Type B pancreatic cell (in vitro differentiated cells): Measurements from ENCODE around the gene SSR1. TPM values are rescaled to one million over a fixed set of nuclear protein-coding genes. Genes with fewer than 3 reads are reported as not detected.
"Not testable (repeated sequence)": the region's sequence is repeated elsewhere in the genome, so short reads cannot be mapped to it uniquely, and the experiment has no call there.

Experiments
- DNase-seq: peaks from one replicate; pipeline ENCODE4 v3.0.0; 2021; ENCODE audit warnings: mixed read lengths; ENCODE audit not compliant: unreplicated experiment; ENCODE audit errors: extremely low spot score
- H3K27ac Mint-ChIP-seq: 2 replicates; pipeline ENCODE4 v1.8.0; 2021; ENCODE audit warnings: mild to moderate bottlenecking, mixed read lengths
- H3K27me3 Mint-ChIP-seq: 2 replicates; pipeline ENCODE4 v1.8.0; 2021; ENCODE audit warnings: mixed read lengths
- H3K36me3 Mint-ChIP-seq: 2 replicates; pipeline ENCODE4 v1.8.0; 2021; ENCODE audit warnings: mixed read lengths
- H3K4me1 Mint-ChIP-seq: one replicate; pipeline ENCODE4 v1.8.0; 2021; ENCODE audit warnings: mixed read lengths; ENCODE audit not compliant: unreplicated experiment
- H3K4me3 Mint-ChIP-seq: 2 replicates; pipeline ENCODE4 v1.8.0; 2021; ENCODE audit warnings: mild to moderate bottlenecking, mixed read lengths
- H3K9me3 Mint-ChIP-seq: 2 replicates; pipeline ENCODE4 v1.8.0; 2021; ENCODE audit warnings: mixed read lengths
- total RNA-seq: library from RNA; stranded (reverse); gene quantifications from 2 replicates; pipeline ENCODE4 v1.2.1, GENCODE V29; 2021; ENCODE audit warnings: low replicate concordance
- TF ChIP-seq, protein P1 (sequence below): fragments of 200-600 bp; sonication (generic); conservative IDR thresholded peaks from 2 replicates; pipeline ENCODE4 v1.5.0; 2021; ENCODE audit warnings: antibody characterized with exemption, mild to moderate bottlenecking

The SSR1 gene
- total RNA-seq, 1 donor from 2014 or later: 124 TPM

DNA sequence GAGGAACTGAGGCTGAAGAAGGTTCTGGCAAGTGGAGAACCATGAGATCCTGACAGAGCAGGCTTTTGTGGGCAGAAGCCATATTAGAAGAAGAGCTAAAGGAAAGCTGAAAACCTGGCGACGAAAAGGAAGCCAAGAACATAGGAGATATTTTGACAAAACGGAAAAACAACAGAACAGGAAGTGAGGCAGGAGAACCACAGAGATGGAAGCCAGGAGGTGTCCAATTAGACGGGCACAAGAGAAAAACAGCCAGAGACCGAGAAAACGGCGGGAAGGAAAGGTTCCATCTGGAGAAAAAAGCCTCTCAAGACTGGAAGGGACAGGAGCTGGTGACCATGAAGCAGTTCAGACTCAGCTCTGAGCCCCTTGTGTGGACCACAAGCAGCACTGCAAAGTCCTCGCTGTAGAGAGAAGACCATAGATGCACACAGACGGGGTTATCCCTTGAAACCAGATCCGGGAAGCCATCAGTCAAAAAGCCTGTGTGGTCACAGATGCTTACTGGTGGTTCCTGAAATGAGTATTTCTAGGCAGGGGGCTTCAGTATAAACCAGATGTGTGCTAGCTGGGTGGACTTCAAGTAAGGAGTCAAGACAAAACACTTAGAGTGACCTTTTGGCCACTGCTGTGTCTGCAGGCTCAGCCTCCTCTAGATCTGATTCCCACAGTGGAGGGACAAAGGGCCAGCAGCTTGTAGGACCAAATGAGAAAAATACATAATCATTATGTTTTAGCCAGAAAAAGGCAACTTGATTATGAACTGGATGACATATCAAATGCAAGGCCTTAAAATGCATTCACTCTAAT, 30.7 kb downstream of the SSR1 start:
- H3K36me3 Mint-ChIP-seq: peaks cover 7% of the 10 kb centered on the region
- H3K27me3 Mint-ChIP-seq: no peaks in the 10 kb centered on the region
- no peaks in the 10 kb centered on the region for H3K4me1 Mint-ChIP-seq
- no peak overlapping the region for H3K27ac Mint-ChIP-seq
- no peak for DNase-seq
- no peak overlapping the region for H3K4me3 Mint-ChIP-seq
- H3K9me3 Mint-ChIP-seq: no peaks in the 10 kb centered on the region
- TF ChIP-seq, protein P1, sequence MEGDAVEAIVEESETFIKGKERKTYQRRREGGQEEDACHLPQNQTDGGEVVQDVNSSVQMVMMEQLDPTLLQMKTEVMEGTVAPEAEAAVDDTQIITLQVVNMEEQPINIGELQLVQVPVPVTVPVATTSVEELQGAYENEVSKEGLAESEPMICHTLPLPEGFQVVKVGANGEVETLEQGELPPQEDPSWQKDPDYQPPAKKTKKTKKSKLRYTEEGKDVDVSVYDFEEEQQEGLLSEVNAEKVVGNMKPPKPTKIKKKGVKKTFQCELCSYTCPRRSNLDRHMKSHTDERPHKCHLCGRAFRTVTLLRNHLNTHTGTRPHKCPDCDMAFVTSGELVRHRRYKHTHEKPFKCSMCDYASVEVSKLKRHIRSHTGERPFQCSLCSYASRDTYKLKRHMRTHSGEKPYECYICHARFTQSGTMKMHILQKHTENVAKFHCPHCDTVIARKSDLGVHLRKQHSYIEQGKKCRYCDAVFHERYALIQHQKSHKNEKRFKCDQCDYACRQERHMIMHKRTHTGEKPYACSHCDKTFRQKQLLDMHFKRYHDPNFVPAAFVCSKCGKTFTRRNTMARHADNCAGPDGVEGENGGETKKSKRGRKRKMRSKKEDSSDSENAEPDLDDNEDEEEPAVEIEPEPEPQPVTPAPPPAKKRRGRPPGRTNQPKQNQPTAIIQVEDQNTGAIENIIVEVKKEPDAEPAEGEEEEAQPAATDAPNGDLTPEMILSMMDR: no peak

DNA sequence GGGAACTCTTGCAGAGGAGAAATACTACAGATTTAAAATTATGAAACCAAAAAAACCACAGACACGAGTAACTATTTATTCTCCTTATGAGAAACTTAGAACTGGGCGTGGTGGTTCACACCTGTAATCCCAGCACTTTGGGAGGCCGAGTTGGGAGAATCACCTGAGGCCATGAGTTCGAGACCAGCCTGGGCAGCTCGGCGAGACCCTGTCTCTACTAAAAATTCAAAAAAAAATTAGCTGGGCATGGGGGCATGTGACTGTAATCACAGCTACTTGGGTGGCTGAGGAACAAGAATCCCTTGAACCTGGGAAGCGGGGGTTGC, 36.8 kb downstream of the SSR1 start:
- no peak for DNase-seq
- TF ChIP-seq, protein P1: no peak
- peak overlapping the region; percentile 40 for H3K27ac Mint-ChIP-seq
- H3K4me3 Mint-ChIP-seq: no peak overlapping the region
- H3K9me3 Mint-ChIP-seq: no peaks in the 10 kb centered on the region
- H3K36me3 Mint-ChIP-seq: no peaks in the 10 kb centered on the region
- H3K4me1 Mint-ChIP-seq: peaks cover 6% of the 10 kb centered on the region
- no peaks in the 10 kb centered on the region for H3K27me3 Mint-ChIP-seq

DNA sequence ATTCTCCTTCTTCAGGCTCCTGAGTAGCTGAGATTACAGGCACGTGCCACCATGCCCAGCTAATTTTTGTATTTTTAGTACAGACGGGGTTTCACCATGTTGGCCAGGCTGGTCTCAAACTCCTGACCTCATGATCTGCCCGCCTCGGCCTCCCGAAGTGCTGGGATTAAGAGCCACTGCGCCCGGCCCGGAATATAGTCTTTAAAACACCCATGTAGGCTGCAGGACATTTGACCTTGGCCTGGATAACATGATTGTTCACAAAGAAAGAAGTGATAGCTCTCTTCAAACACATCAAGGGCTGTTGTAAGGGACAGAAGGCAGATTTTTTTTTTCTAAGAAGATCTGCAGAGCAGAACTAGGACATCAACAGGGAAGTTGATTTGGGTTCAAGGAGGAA, 38.5 kb downstream of the SSR1 start:
- peak overlapping the region; percentile 6 for H3K27ac Mint-ChIP-seq
- not testable (repeated sequence) for H3K36me3 Mint-ChIP-seq, H3K9me3 Mint-ChIP-seq, H3K4me3 Mint-ChIP-seq, DNase-seq, H3K27me3 Mint-ChIP-seq
- peaks cover 12% of the 10 kb centered on the region for H3K4me1 Mint-ChIP-seq

DNA sequence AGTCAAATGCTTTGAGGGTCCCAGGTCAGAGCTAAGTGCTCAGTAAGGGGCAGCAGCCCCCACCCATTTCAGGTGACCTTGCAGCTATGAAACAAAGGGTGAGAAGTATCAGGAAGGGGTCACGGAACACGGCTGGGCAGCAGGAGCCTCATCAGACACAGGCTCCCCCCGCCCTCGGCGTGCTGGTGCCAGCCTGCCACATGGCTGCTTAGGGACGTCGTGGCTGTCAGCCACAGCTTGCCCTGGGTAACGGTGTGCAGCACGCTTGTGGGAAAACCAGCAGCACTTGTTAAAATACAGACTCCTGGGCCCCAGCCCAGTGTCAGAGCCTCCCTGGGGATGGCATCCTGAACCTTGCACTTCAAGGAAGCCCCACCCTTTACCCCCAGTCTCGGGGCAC, 39.3 kb downstream of the SSR1 start:
- Mint-ChIP-seq H3K9me3 (no peaks in the 10 kb centered on the region), H3K27ac (no peak overlapping the region), H3K4me1 (peaks cover 12% of the 10 kb centered on the region), H3K36me3 (no peaks in the 10 kb centered on the region), H3K27me3 (no peaks in the 10 kb centered on the region), H3K4me3 (no peak overlapping the region)
- TF ChIP-seq, protein P1: no peak
- no peak for DNase-seq

DNA sequence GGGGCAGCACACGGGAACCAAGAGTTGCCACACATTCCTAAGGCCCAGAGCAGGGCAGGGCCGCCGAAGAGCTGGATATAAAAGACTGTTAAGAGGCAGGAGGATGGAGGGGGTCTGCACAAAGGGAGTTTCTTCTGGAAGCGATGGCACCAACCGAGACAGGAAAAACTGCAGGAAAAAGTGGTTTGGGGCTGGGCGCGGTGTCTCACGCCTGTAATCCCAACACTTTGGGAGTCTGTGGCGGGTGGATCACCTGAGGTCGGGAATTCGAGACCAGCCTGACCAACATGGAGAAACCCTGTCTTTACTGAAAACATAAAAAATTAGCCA, 41.8 kb downstream of the SSR1 start:
- no peak for DNase-seq
- TF ChIP-seq, protein P1: no peak
- no peak overlapping the region for H3K27ac Mint-ChIP-seq
- no peaks in the 10 kb centered on the region for H3K9me3 Mint-ChIP-seq
- H3K27me3 Mint-ChIP-seq: no peaks in the 10 kb centered on the region
- peaks cover 12% of the 10 kb centered on the region for H3K4me1 Mint-ChIP-seq
- H3K36me3 Mint-ChIP-seq: no peaks in the 10 kb centered on the region
- no peak overlapping the region for H3K4me3 Mint-ChIP-seq

DNA sequence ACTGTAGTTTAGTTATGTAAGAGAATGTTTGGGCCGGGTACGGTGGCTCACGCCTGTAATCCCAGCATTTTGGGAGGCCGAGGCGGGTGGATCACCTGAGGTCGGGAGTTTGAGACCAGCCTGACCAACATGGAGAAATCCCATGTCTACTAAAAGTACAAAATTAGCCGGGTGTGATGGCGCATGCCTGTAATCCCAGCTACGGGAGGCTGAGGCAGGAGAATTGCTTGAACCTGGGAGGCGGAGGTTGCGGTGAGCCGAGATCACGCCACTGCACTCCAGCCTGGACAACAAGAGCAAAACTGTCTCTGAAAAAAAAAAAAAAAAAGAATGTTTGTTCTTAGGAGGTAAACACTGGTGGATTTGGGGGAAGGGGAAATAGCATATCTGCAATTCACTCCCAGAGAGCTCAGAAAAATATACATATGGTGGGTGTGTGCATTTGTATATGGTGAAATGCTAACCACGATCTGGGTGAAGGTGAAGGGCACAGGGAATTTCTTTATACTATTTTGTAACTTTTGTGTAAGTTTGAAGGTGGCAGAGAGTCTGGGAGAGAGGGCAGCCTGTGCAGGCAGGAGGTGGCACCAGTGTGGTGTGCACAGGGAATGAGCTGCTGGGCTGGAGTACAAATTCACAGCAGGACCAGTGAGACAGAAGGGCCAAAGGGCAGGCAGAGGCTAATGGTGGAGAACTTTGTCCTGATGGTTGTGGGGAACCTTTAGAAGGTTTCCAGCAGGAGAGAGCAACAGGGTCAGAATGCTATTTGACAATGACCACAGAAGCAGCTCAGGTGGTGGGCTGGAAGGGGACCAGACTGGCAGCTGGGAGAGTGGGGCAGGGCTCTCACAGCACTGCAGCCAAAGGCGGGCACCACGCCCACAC, 42.4 kb downstream of the SSR1 start:
- TF ChIP-seq, protein P1: no peak
- no peak for DNase-seq
- H3K27ac Mint-ChIP-seq: no peak overlapping the region
- no peaks in the 10 kb centered on the region for H3K9me3 Mint-ChIP-seq
- H3K4me1 Mint-ChIP-seq: peaks cover 7% of the 10 kb centered on the region
- H3K36me3 Mint-ChIP-seq: no peaks in the 10 kb centered on the region
- no peak overlapping the region for H3K4me3 Mint-ChIP-seq
- H3K27me3 Mint-ChIP-seq: no peaks in the 10 kb centered on the region
